Trophoblast cell (in vitro differentiated cells and primary cell): ENCODE data around the gene ECSCR.

Experiments
- DNase-seq, 2 donors: peaks; one replicate each; pipeline ENCODE4 v3.0.0-alpha.2; 2016
- H2AFZ ChIP-seq: 2 replicates; pipeline ENCODE4 v1.6.1; 2013; ENCODE audit warnings: low read length, moderate library complexity, mild to moderate bottlenecking; ENCODE audit not compliant: insufficient read depth, poor library complexity
- H2AK5ac ChIP-seq: 2 replicates; pipeline ENCODE4 v1.6.1; 2013; ENCODE audit warnings: mild to moderate bottlenecking, low read length
- H2BK120ac ChIP-seq: 2 replicates; pipeline ENCODE4 v1.6.1; 2013; ENCODE audit warnings: low read length, mild to moderate bottlenecking, moderate library complexity; ENCODE audit not compliant: insufficient read depth, poor library complexity
- H2BK12ac ChIP-seq: 2 replicates; pipeline ENCODE4 v1.6.1; 2013; ENCODE audit warnings: mild to moderate bottlenecking, low read length, moderate library complexity
- H2BK5ac ChIP-seq: 2 replicates; pipeline ENCODE4 v1.6.1; 2013; ENCODE audit warnings: low read length, low read depth, moderate library complexity, mild to moderate bottlenecking; ENCODE audit not compliant: poor library complexity
- H3K14ac ChIP-seq: 2 replicates; pipeline ENCODE4 v1.6.1; 2013; ENCODE audit warnings: mild to moderate bottlenecking, low read length
- H3K18ac ChIP-seq: 2 replicates; pipeline ENCODE4 v1.6.1; 2013; ENCODE audit warnings: mild to moderate bottlenecking, low read length
- H3K23ac ChIP-seq: 2 replicates; pipeline ENCODE4 v1.6.1; 2013; ENCODE audit warnings: low read length
- H3K27ac ChIP-seq: 2 replicates; pipeline ENCODE4 v1.5.1; 2013; ENCODE audit warnings: low read depth, mild to moderate bottlenecking, inconsistent platforms, low read length, moderate library complexity
- H3K27me3 ChIP-seq: 2 replicates; pipeline ENCODE4 v1.6.1; 2013; ENCODE audit warnings: inconsistent platforms, mild to moderate bottlenecking, low read length, moderate library complexity; ENCODE audit not compliant: insufficient read depth
- H3K36me3 ChIP-seq, 2 experiments: 1 replicate in 1 of 2; 2 replicates in 1 of 2; pipeline ENCODE4 v1.6.1; 2013; ENCODE audit warnings: low read length in 2 of 2, mild to moderate bottlenecking in 2 of 2, moderate library complexity in 1 of 2; ENCODE audit not compliant: insufficient read depth in 2 of 2, control insufficient read depth in 1 of 2
- H3K4ac ChIP-seq: 2 replicates; pipeline ENCODE4 v1.6.1; 2013; ENCODE audit warnings: low read depth, mild to moderate bottlenecking, low read length, moderate library complexity
- H3K4me1 ChIP-seq, 2 experiments: 1 replicate in 1 of 2; 2 replicates in 1 of 2; pipeline ENCODE4 v1.6.1; 2013; ENCODE audit warnings: low read length in 2 of 2, mild to moderate bottlenecking in 2 of 2, moderate library complexity in 1 of 2; ENCODE audit not compliant: insufficient read depth in 2 of 2, control insufficient read depth in 1 of 2
- H3K4me2 ChIP-seq: 2 replicates; pipeline ENCODE4 v1.6.1; 2013; ENCODE audit warnings: inconsistent platforms, mild to moderate bottlenecking, low read length, moderate library complexity
- H3K4me3 ChIP-seq: 2 replicates; pipeline ENCODE4 v1.5.1; 2013; ENCODE audit warnings: mild to moderate bottlenecking, low read depth, low read length, inconsistent platforms
- H3K79me1 ChIP-seq: one replicate; pipeline ENCODE4 v1.6.1; 2013; ENCODE audit warnings: low read length
- H3K79me2 ChIP-seq: 2 replicates; pipeline ENCODE4 v1.6.1; 2013; ENCODE audit warnings: low read length, mild to moderate bottlenecking; ENCODE audit not compliant: control insufficient read depth, insufficient read depth, poor library complexity
- H3K9ac ChIP-seq: 2 replicates; pipeline ENCODE4 v1.6.1; 2013; ENCODE audit warnings: mild to moderate bottlenecking, low read length
- H3K9me3 ChIP-seq: 2 replicates; pipeline ENCODE4 v1.6.1; 2013; ENCODE audit warnings: low read depth, mild to moderate bottlenecking, control low read depth, inconsistent platforms, low read length; ENCODE audit not compliant: insufficient read depth
- H4K12ac ChIP-seq: 2 replicates; pipeline ENCODE4 v1.6.1; 2013; ENCODE audit warnings: low read depth, mild to moderate bottlenecking, low read length, moderate library complexity
- H4K8ac ChIP-seq: 2 replicates; pipeline ENCODE4 v1.6.1; 2013; ENCODE audit warnings: low read depth, mild to moderate bottlenecking, low read length, moderate library complexity
- H4K91ac ChIP-seq: one replicate; pipeline ENCODE4 v1.6.1; 2013; ENCODE audit warnings: low read depth, mild to moderate bottlenecking, low read length, moderate library complexity
- WGBS: extraction: QIAGEN DNeasy Blood & Tissue Kit; methylation state at CpG from one replicate; pipeline ENCODE4 v1.1.7; 2013; ENCODE audit warnings: missing lambda C conversion rate; ENCODE audit not compliant: insufficient read length, insufficient coverage; ENCODE audit errors: extremely low coverage; 5-methylcytosine and 5-hydroxymethylcytosine counted together

ECSCR gene

DNA sequence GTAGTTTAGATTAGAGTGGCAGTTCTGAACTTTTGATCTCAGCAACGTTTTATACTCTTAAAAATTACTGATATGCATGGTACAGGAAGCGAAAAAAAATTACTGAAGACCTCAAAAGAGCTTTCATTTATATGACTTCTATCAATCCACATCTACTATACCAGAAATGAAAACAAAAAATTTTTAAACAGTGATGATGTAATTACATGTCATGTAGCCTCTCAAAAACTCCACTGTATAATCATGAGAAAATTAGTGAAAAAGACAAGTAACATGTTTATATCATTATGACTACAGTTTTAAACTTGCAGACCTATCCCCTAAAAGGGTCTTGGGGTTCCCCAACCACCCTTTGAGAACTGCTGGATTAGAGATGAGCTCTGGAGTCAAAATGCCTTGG lies 32.5 kb downstream of the ECSCR start:
- Histone ChIP-seq H3K23ac (no peak overlapping the region), H3K9ac (no peak overlapping the region), H3K4me2 (no peak overlapping the region)

DNA sequence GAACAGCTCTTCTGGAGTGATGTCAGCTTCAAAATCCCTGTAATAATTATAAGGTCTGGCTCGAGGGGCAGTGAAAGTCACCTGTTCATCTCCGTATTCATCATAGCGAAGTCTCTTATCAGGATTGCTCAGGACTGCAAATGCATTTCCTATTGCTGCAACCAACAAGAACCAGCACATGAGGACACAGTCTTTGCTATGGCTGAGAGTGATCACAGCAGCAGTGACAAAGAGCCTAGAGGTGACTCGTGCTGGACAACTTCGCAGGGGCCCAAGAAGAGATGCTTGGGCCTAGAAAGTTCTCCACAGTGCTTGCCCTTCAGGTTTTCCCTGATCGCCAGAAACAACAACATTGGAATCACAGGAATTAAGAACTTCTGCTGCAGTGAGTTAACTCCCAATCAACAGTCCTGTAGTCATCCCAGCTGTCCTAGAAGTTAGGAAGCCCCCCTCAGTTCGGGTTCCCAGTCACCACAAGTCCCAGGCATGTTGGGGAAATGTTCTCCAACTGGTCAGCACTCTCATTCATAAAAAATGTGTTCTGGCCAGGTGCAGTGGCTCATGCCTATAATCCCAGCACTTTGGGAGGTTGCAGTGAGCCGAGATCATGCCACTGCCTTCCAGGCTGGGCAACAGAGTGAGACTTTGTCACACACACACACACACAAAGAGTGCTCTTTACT lies 36.2 kb downstream of the ECSCR start:
- no peak overlapping the region for H2BK12ac ChIP-seq
- no CpG with 5 or more reads among the region's 8 CpGs for WGBS

More for the DNA sequence above, 32.5 kb downstream of the ECSCR start:
- no peak overlapping the region for H2BK12ac ChIP-seq
- no peaks in the 10 kb centered on the region for H3K9me3 ChIP-seq
- H3K4me1 ChIP-seq, result peaks cover 3 to 5% of the 10 kb centered on the region in 2 experiments
- WGBS, result no CpG with 5 or more reads among the region's 2 CpGs
- no peak overlapping the region for H4K91ac ChIP-seq
- no peak overlapping the region for H3K4me3 ChIP-seq
- H3K36me3 ChIP-seq, result peaks cover 4 to 5% of the 10 kb centered on the region in 2 experiments
- H4K8ac ChIP-seq, result no peak overlapping the region
- H2BK120ac ChIP-seq, result no peak overlapping the region
- H3K14ac ChIP-seq, result no peak overlapping the region
- H3K79me2 ChIP-seq, result no peaks in the 10 kb centered on the region
- H4K12ac ChIP-seq, result no peak overlapping the region
- H3K27me3 ChIP-seq, result no peaks in the 10 kb centered on the region
- no peak overlapping the region for H3K18ac ChIP-seq
- no peak overlapping the region for H2BK5ac ChIP-seq
- H2AFZ ChIP-seq, result no peak overlapping the region
- DNase-seq, result no peak
- H2AK5ac ChIP-seq, result no peak overlapping the region
- H3K79me1 ChIP-seq, result no peaks in the 10 kb centered on the region
- no peak overlapping the region for H3K4ac ChIP-seq
- H3K27ac ChIP-seq, result no peak overlapping the region

GRCh38 chr5:139425497-139425896 lies 37.0 kb downstream of the ECSCR start:
- Histone ChIP-seq H3K27me3 (no peaks in the 10 kb centered on the region), H2BK5ac (no peak overlapping the region), H3K4me2 (no peak overlapping the region), H3K9ac (no peak overlapping the region), H3K79me2 (no peaks in the 10 kb centered on the region), H3K4me3 (no peak overlapping the region), H3K18ac (no peak overlapping the region), H3K9me3 (no peaks in the 10 kb centered on the region), H4K8ac (no peak overlapping the region), H4K12ac (no peak overlapping the region), H2BK12ac (no peak overlapping the region), H3K36me3 (peaks cover 2 to 6% of the 10 kb centered on the region in 2 experiments), H2AK5ac (no peak overlapping the region), H3K4ac (no peak overlapping the region), H2AFZ (no peak overlapping the region), H3K4me1 (peaks cover 3 to 5% of the 10 kb centered on the region in 2 experiments), H3K14ac (no peak overlapping the region), H3K23ac (no peak overlapping the region), H4K91ac (no peak overlapping the region), H3K79me1 (no peaks in the 10 kb centered on the region), H3K27ac (no peak overlapping the region), H2BK120ac (no peak overlapping the region)
- no CpG with 5 or more reads among the region's 5 CpGs for WGBS
- no peak for DNase-seq

More for the DNA sequence above, 36.2 kb downstream of the ECSCR start:
- H3K36me3 ChIP-seq, result peaks cover 2 to 6% of the 10 kb centered on the region in 2 experiments
- no peak overlapping the region for H4K8ac ChIP-seq
- H3K4ac ChIP-seq, result no peak overlapping the region
- no peaks in the 10 kb centered on the region for H3K79me1 ChIP-seq
- no peak overlapping the region for H3K27ac ChIP-seq
- peak; percentile 33 to 53 for DNase-seq
- no peak overlapping the region for H3K9ac ChIP-seq
- no peak overlapping the region for H2AK5ac ChIP-seq
- peaks cover 3 to 5% of the 10 kb centered on the region in 2 experiments for H3K4me1 ChIP-seq
- no peak overlapping the region for H4K12ac ChIP-seq
- H3K4me3 ChIP-seq, result no peak overlapping the region
- H3K27me3 ChIP-seq, result no peaks in the 10 kb centered on the region
- no peak overlapping the region for H2BK120ac ChIP-seq
- H3K9me3 ChIP-seq, result no peaks in the 10 kb centered on the region
- no peak overlapping the region for H2BK5ac ChIP-seq
- no peak overlapping the region for H3K14ac ChIP-seq
- no peak overlapping the region for H3K18ac ChIP-seq
- H3K4me2 ChIP-seq, result no peak overlapping the region
- no peak overlapping the region for H4K91ac ChIP-seq
- no peak overlapping the region for H3K23ac ChIP-seq
- no peaks in the 10 kb centered on the region for H3K79me2 ChIP-seq
- no peak overlapping the region for H2AFZ ChIP-seq

DNA sequence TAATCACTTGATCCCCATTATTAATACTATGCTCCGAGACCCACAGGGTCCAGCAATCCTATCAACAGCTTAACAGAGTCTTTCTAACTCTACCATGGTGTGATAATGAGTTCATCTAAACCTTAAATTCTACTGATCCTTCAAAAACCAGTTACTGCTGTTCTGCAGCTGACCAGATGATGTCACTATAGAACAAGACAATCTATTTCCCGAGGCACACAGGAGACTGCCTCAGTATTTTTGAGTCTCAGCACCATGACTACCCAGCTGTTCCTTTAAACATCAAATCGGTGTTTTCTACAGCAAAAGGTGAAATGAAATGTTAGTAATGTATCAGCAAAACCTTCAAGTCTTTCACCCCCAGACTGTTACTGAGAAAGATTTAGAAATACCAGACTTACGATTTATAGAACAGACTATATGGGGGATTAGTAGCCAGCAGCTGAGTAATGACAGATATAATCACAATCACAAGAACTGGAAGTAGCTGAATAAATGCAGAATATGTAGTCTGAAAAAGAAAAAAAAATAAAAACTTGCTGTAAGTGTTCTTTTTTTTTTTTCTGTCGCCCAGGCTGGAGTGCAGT lies 40.1 kb downstream of the ECSCR start:
- DNase-seq, result peak; percentile 56 to 87
- WGBS, result no CpG with 5 or more reads among the region's 5 CpGs

More for the DNA sequence above, 40.1 kb downstream of the ECSCR start:
- H2BK12ac ChIP-seq, result no peak overlapping the region
- H3K36me3 ChIP-seq, result peaks cover 3 to 5% of the 10 kb centered on the region in 2 experiments
- no peak overlapping the region for H3K14ac ChIP-seq
- no peak overlapping the region for H3K4me2 ChIP-seq
- H3K4ac ChIP-seq, result no peak overlapping the region
- H3K9me3 ChIP-seq, result no peaks in the 10 kb centered on the region
- no peak overlapping the region for H3K4me3 ChIP-seq
- no peak overlapping the region for H4K91ac ChIP-seq
- H3K4me1 ChIP-seq, result peaks cover 3 to 5% of the 10 kb centered on the region in 2 experiments
- no peaks in the 10 kb centered on the region for H3K79me1 ChIP-seq
- H2BK120ac ChIP-seq, result no peak overlapping the region
- H3K18ac ChIP-seq, result no peak overlapping the region
- no peak overlapping the region for H2BK5ac ChIP-seq
- no peak overlapping the region for H2AK5ac ChIP-seq
- no peaks in the 10 kb centered on the region for H3K79me2 ChIP-seq
- no peak overlapping the region for H3K9ac ChIP-seq
- H3K23ac ChIP-seq, result no peak overlapping the region
- H4K12ac ChIP-seq, result no peak overlapping the region
- H4K8ac ChIP-seq, result no peak overlapping the region
- H2AFZ ChIP-seq, result no peak overlapping the region
- H3K27ac ChIP-seq, result no peak overlapping the region
- H3K27me3 ChIP-seq, result no peaks in the 10 kb centered on the region
